Activated CD4-positive, alpha-beta T cell treated with anti-CD3 and anti-CD28 coated beads, Interleukin-2, amount 10 ng/mL, durations not matched to agents 24 days and 14 days (primary cell): ENCODE measurements around the gene LRIG1. TPM values are rescaled to one million over a fixed set of nuclear protein-coding genes. Genes with fewer than 3 reads are reported as not detected.

Experiments used
- DNase-seq: peaks from one replicate; pipeline ENCODE4 v3.0.0; 2022
- H3K27ac Mint-ChIP-seq: one replicate; pipeline ENCODE4 v1.8.0; 2022; ENCODE audit warnings: mild to moderate bottlenecking, mixed read lengths
- H3K27me3 Mint-ChIP-seq: one replicate; pipeline ENCODE4 v1.8.0; 2022; ENCODE audit warnings: mixed read lengths
- H3K36me3 Mint-ChIP-seq: one replicate; pipeline ENCODE4 v1.8.0; 2022; ENCODE audit warnings: low read depth, mild to moderate bottlenecking, mixed read lengths
- H3K4me1 Mint-ChIP-seq: one replicate; pipeline ENCODE4 v1.8.0; 2021; ENCODE audit warnings: mixed read lengths
- H3K4me3 Mint-ChIP-seq: one replicate; pipeline ENCODE4 v1.8.0; 2022; ENCODE audit warnings: mild to moderate bottlenecking, moderate library complexity, mixed read lengths
- H3K9me3 Mint-ChIP-seq: one replicate; pipeline ENCODE4 v1.8.0; 2021; ENCODE audit warnings: mixed read lengths
- intact Hi-C: fragments of 100-400 bp; cut with micrococcal nuclease; formaldehyde crosslinking; loops from one replicate; pipeline ENCODE4 v1.15.1; 2023
- total RNA-seq: library from RNA; stranded (reverse); gene quantifications from 2 replicates; pipeline ENCODE4 v1.2.3, GENCODE V29; 2022

LRIG1 gene
- total RNA-seq, 1 donor from 2014 or later = 50.3 TPM

- peaks cover 31% of the 10 kb centered on the region for H3K36me3 Mint-ChIP-seq
- no peaks in the 10 kb centered on the region for H3K27me3 Mint-ChIP-seq
- peaks cover 3% of the 10 kb centered on the region for H3K9me3 Mint-ChIP-seq
- DNase-seq = no peak
- intact Hi-C loops = no loop called here
- H3K4me1 Mint-ChIP-seq = peaks cover 80% of the 10 kb centered on the region
- H3K27ac Mint-ChIP-seq = peak overlapping the region; percentile 88
- peak overlapping the region; percentile 77 for H3K4me3 Mint-ChIP-seq
Measured at GRCh38 chr3:66489115-66489514, 11.7 kb downstream of the LRIG1 start.

- Mint-ChIP-seq H3K27ac (peak overlapping the region; percentile 88), H3K36me3 (peaks cover 33% of the 10 kb centered on the region), H3K9me3 (peaks cover 3% of the 10 kb centered on the region), H3K4me3 (peak overlapping the region; percentile 56), H3K27me3 (no peaks in the 10 kb centered on the region), H3K4me1 (peaks cover 81% of the 10 kb centered on the region)
- DNase-seq = peak; percentile 72
- intact Hi-C loops = no loop called here
Measured at GRCh38 chr3:66488492-66488891, 12.3 kb downstream of the LRIG1 start.

GRCh38 chr3:66487465-66487864, 13.4 kb downstream of the LRIG1 start:
- no peak for DNase-seq
- Mint-ChIP-seq H3K9me3 (peaks cover 3% of the 10 kb centered on the region), H3K4me3 (no peak overlapping the region), H3K4me1 (peaks cover 78% of the 10 kb centered on the region), H3K27me3 (no peaks in the 10 kb centered on the region), H3K27ac (peak overlapping the region; percentile 55), H3K36me3 (peaks cover 33% of the 10 kb centered on the region)
- intact Hi-C loops = no loop called here

GRCh38 chr3:66486646-66487045, 14.2 kb downstream of the LRIG1 start:
- Mint-ChIP-seq H3K4me1 (peaks cover 77% of the 10 kb centered on the region), H3K9me3 (peaks cover 3% of the 10 kb centered on the region), H3K36me3 (peaks cover 31% of the 10 kb centered on the region), H3K27ac (peak overlapping the region; percentile 60), H3K27me3 (no peaks in the 10 kb centered on the region), H3K4me3 (peak overlapping the region; percentile 10)
- intact Hi-C loops = no loop called here
- DNase-seq = no peak

GRCh38 chr3:66486202-66486601, 14.6 kb downstream of the LRIG1 start:
- Mint-ChIP-seq H3K27ac (peak overlapping the region; percentile 16), H3K4me1 (peaks cover 80% of the 10 kb centered on the region), H3K36me3 (peaks cover 31% of the 10 kb centered on the region), H3K9me3 (peaks cover 3% of the 10 kb centered on the region), H3K27me3 (no peaks in the 10 kb centered on the region), H3K4me3 (no peak overlapping the region)
- DNase-seq = no peak
- intact Hi-C loops = no loop called here

- Mint-ChIP-seq H3K4me3 (no peak overlapping the region), H3K4me1 (peaks cover 82% of the 10 kb centered on the region), H3K36me3 (peaks cover 32% of the 10 kb centered on the region), H3K9me3 (peaks cover 3% of the 10 kb centered on the region), H3K27ac (peak overlapping the region; percentile 14), H3K27me3 (no peaks in the 10 kb centered on the region)
- intact Hi-C loops = no loop called here
- DNase-seq = no peak
Measured at GRCh38 chr3:66485291-66485968, 15.4 kb downstream of the LRIG1 start.

GRCh38 chr3:66484106-66484844, 16.5 kb downstream of the LRIG1 start:
- Mint-ChIP-seq H3K27ac (no peak overlapping the region), H3K36me3 (peaks cover 37% of the 10 kb centered on the region), H3K4me3 (peak overlapping the region; percentile 66), H3K4me1 (peaks cover 83% of the 10 kb centered on the region), H3K27me3 (no peaks in the 10 kb centered on the region), H3K9me3 (peaks cover 6% of the 10 kb centered on the region)
- intact Hi-C loops = no loop called here
- DNase-seq = no peak

GRCh38 chr3:66483409-66483906, 17.4 kb downstream of the LRIG1 start:
- Mint-ChIP-seq H3K4me1 (peaks cover 83% of the 10 kb centered on the region), H3K9me3 (peaks cover 8% of the 10 kb centered on the region), H3K27ac (peak overlapping the region; percentile 39), H3K27me3 (no peaks in the 10 kb centered on the region), H3K4me3 (peak overlapping the region; percentile 66), H3K36me3 (peaks cover 40% of the 10 kb centered on the region)
- DNase-seq = peak; percentile 73
- intact Hi-C loops = loop anchor here (2.0 kb wide), 1 partner anchor 15 kb away; no protein-coding TSS in a partner anchor

- peaks cover 40% of the 10 kb centered on the region for H3K36me3 Mint-ChIP-seq
Measured at GRCh38 chr3:66483006-66483405, 17.8 kb downstream of the LRIG1 start.

GRCh38 chr3:66482018-66482404, 18.8 kb downstream of the LRIG1 start:
- intact Hi-C loops = loop anchor here (2.0 kb wide), 1 partner anchor 13 kb away; no protein-coding TSS in a partner anchor
- no peak for DNase-seq
- H3K4me1 Mint-ChIP-seq = peaks cover 89% of the 10 kb centered on the region
- no peaks in the 10 kb centered on the region for H3K27me3 Mint-ChIP-seq
- peaks cover 8% of the 10 kb centered on the region for H3K9me3 Mint-ChIP-seq
- H3K36me3 Mint-ChIP-seq = peaks cover 43% of the 10 kb centered on the region
- peak overlapping the region; percentile 72 for H3K4me3 Mint-ChIP-seq
- peak overlapping the region; percentile 60 for H3K27ac Mint-ChIP-seq

More at GRCh38 chr3:66483006-66483405, 17.8 kb downstream of the LRIG1 start:
- intact Hi-C loops = loop anchor here (2.0 kb wide), 1 partner anchor 14 kb away; no protein-coding TSS in a partner anchor
- DNase-seq = no peak
- Mint-ChIP-seq H3K4me3 (peak overlapping the region; percentile 66), H3K4me1 (peaks cover 86% of the 10 kb centered on the region), H3K27me3 (no peaks in the 10 kb centered on the region), H3K9me3 (peaks cover 8% of the 10 kb centered on the region), H3K27ac (peak overlapping the region; percentile 59)

- Mint-ChIP-seq H3K9me3 (peaks cover 8% of the 10 kb centered on the region), H3K27ac (peak overlapping the region; percentile 90), H3K27me3 (no peaks in the 10 kb centered on the region), H3K4me3 (peak overlapping the region; percentile 72), H3K4me1 (peaks cover 83% of the 10 kb centered on the region), H3K36me3 (peaks cover 39% of the 10 kb centered on the region)
- intact Hi-C loops = loop anchor here (1.0 to 2.0 kb wide), 4 partner anchors 9 to 20 kb away; partner anchors contain the start of gene LRIG1
- peak; percentile 78 for DNase-seq
Measured at GRCh38 chr3:66481071-66482017, 19.5 kb downstream of the LRIG1 start.

- intact Hi-C loops = loop anchor here (1.0 kb wide), 3 partner anchors 8 to 21 kb away; partner anchors contain the start of gene LRIG1
- Mint-ChIP-seq H3K27ac (peak overlapping the region; percentile 90), H3K9me3 (peaks cover 6% of the 10 kb centered on the region), H3K4me1 (peaks cover 76% of the 10 kb centered on the region), H3K36me3 (peaks cover 36% of the 10 kb centered on the region), H3K4me3 (peak overlapping the region; percentile 72), H3K27me3 (no peaks in the 10 kb centered on the region)
- DNase-seq = peak; percentile 86
Measured at GRCh38 chr3:66480666-66481065, 20.2 kb downstream of the LRIG1 start.

GRCh38 chr3:66479532-66479947, 21.3 kb downstream of the LRIG1 start:
- Mint-ChIP-seq H3K27me3 (no peaks in the 10 kb centered on the region), H3K36me3 (peaks cover 30% of the 10 kb centered on the region), H3K4me1 (peaks cover 69% of the 10 kb centered on the region), H3K27ac (peak overlapping the region; percentile 21), H3K4me3 (peak overlapping the region; percentile 37), H3K9me3 (peaks cover 5% of the 10 kb centered on the region)
- intact Hi-C loops = loop anchor here (10.0 kb wide), 1 partner anchor 1175 kb away; the partner anchor contains the start of gene SUCLG2
- DNase-seq = peak; percentile 57
